Germinal center (tissue), 1 donor: ENCODE data around the gene DHDH.

Experiments
- DNase-seq: peaks from one replicate; pipeline ENCODE4 v3.0.0; 2012; ENCODE audit warnings: mixed read lengths, low spot score

Gene DHDH

DNA sequence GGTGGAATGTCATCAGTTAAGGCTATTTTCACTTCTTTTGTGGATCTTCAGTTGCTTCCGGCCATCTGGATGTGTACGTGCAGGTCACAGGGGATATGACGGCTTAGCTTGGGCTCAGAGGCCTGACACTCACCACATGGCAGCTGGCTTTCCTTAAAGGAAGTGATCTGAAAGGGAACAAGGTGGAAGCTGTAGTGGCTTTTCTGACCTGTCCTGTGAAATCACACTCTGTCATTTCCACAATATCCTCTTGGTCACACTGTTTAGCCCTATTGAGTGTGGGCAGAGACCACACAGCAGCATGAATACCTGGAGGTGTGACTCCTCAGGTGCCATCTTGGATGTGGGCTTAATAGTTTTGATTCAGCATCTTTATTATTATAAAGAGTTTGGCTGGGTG, 16.7 kb downstream of the DHDH start:
- DNase-seq: no peak

DNA sequence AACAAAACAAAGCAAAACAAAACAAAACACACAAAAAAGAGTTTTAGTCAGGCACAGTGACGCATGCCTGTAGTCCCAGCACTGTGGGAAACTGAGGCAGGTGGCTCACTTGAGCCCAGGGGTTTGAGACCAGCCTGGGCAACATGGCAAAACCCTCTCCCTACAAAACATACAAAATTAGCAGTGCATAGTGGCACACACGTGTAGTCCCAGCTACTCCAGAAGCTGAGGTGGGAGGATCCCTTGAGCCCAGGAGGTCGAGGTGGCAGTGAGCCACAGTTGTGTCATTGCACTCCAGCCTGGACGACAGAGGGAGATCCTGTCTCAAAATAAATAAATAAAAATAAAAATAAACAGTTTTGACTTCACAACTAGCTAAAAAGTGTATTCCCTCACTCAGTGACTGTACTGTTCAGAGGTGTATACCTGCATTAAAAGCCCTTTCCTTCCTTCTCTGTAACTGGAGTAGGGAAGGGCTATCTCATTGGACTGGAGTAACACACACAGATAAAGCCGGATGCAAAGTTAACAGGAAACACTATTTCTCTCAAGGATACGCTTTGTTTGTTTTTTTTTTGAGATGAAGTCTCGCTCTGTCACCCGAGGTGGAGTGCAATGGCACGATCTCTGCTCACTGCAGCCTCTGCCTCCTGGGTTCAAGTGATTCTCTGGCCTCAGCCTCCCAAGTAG, 17.5 kb downstream of the DHDH start:
- no peak for DNase-seq

DNA sequence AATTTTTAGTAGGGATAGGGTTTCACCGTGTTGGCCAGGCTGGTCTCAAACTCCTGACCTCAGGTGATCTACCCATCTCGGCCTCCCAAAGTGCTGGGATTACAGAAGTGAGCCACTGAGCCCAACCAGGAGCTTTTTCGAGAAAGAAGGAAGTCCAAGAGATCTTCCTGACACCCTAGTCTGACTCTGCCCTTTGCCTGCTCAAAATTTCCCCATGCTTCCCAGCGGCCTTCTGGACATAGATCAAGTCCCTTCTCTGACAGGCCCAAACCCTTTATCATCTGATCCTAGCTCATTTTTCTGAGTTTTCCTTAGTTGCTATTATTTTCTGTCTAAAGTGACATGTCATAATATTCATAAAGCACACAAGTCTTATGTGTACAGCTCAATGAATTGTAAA, 19.6 kb downstream of the DHDH start:
- no peak for DNase-seq

DNA sequence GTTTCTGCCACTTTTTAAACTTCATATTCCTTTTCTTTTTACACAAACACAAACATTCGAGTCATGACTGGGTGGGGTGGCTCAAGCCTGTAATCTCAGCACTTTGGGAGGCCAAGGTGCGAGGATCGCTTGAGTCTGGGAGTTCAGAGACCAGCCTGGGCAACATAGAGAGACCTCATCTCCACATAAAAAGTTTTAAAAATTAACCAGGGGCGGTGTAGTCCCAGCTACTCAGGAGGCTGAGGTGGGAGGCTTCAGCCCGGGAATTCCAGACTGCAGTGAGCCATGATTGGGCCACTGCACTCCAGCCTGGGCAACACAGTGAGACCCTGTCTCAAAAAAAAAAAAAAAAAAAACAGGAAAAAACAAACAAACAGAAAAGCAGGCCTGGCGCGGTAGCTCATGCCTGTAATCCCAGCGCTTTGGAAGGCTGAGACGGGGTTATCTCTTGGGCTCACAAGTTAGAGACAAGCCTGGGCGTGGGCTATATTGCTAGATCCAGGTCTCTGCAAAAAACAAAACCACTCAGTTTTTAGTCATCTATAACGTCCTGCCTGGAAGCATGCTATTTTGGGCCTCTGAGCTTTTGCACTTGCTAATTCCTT, 20.6 kb downstream of the DHDH start:
- no peak for DNase-seq

GRCh38 chr19:48954595-48955307, 21.3 kb downstream of the DHDH start, which contains the start of gene BAX:
BAX (plus strand) TSS chr19:48954875; CDS start chr19:48954929, 54 bp downstream.
- peak; percentile 93 for DNase-seq

GRCh38 chr19:48955308-48955958, 21.9 kb downstream of the DHDH start:
- DNase-seq: no peak

DNA sequence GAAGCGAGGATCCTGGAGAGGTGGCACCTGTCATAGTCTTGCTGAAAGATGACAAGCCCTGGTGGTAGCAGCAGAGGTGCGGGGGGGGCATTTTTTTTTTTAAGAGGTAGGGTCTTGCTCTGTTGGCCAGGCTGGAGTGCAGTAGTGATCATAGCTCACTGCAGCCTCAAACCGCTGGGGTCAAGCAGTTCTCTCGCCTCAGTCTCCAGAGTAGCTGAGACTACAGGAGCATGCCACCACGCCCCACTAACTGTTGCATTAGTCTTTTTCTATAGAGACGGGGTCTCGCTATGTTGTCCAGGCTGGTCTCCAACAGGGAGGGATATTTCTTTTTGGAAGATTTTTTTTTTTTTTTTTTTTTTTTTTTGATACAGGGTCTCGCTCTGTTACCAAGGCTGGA, 24.5 kb downstream of the DHDH start:
- no peak for DNase-seq

GRCh38 chr19:48959341-48960239, 26.1 kb downstream of the DHDH start:
- DNase-seq: no peak

- DNase-seq: no peak
Measured at GRCh38 chr19:48961051-48961649, 27.7 kb downstream of the DHDH start.

GRCh38 chr19:48961673-48962028, 28.2 kb downstream of the DHDH start:
- DNase-seq: no peak

DNA sequence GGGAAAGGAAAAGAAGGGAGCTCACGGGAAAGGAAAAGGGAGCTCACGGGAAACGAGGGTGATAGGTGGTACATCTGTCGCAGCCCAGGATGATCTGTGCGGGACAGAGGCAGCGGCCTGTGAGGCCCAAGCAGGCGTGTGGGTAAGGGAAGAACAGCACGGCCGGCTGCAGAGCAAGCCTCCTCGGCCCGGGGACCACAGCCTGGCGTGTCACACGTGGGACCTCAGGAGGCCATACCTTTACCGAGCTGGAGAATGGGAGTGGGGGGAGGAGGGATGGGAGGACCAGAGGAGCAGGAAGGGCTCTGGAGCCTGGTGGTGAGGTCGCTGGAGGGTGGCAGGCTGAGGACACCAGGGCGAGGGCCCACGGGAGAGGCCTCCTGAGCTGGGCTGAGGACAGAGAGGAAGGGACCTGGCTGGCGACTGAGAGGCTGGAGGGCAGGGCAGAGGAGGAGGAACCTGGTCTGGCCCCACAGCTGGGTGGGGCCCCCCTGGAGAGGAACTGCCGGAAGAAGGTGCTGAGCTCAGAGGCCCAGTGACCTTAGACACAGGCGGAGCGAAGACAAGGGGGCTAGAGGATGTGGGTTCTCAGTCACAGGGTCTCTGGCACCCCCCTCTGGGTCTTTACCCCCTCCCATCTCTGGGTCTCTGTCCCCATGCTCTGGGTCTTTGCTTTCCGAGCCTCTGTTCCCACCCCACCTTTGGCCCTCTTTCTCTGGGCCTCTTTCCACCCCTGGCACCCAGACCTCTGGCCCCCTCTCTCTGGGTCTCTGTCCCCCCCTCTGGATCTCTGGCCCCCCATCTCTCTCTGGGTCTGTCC, 28.7 kb downstream of the DHDH start:
- peak; percentile 75 for DNase-seq

GRCh38 chr19:48962849-48963165, 29.3 kb downstream of the DHDH start:
- DNase-seq: no peak

GRCh38 chr19:48963371-48964204, 30.1 kb downstream of the DHDH start:
- peak; percentile 31 for DNase-seq

GRCh38 chr19:48964205-48965039, 30.9 kb downstream of the DHDH start:
- DNase-seq: no peak

DNA sequence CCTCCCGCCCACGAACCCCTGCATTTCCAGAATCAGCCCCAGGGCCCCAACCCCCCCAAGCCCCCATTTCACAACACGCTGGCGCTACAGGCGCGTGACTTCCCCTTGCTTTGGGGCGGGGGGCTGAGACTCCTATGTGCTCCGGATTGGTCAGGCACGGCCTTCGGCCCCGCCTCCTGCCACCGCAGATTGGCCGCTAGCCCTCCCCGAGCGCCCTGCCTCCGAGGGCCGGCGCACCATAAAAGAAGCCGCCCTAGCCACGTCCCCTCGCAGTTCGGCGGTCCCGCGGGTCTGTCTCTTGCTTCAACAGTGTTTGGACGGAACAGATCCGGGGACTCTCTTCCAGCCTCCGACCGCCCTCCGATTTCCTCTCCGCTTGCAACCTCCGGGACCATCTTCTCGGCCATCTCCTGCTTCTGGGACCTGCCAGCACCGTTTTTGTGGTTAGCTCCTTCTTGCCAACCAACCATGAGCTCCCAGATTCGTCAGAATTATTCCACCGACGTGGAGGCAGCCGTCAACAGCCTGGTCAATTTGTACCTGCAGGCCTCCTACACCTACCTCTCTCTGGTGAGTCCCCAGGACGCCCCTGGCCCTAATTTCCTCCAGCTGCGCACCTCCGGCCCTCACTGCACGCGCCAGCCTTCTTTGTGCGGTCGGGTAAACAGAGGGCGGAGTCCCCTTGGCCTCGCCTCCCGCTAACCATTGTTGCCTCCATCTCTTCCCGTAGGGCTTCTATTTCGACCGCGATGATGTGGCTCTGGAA, 31.7 kb downstream of the DHDH start, which contains the start of gene FTL:
Gene FTL (plus strand): TSS at position 270 of the 766 bp plus-strand sequence. CDS start 199 bp downstream, at position 469.
- DNase-seq: peak; percentile 97

GRCh38 chr19:48965806-48966540, 32.5 kb downstream of the DHDH start:
- peak; percentile 83 for DNase-seq
